Activated B cell treated with CpG ODN at 0.5 μM for 24 hours (primary cell): Measurements from ENCODE around the gene GPR62. TPM values are rescaled to one million over a fixed set of nuclear protein-coding genes. Genes with fewer than 3 reads are reported as not detected.

Source experiments
- ATAC-seq: fragments of 200-7000 bp; cut with Tn5 transposase; one replicate; pipeline ENCODE4 v1.10.0; 2021; ENCODE audit warnings: low read depth, mild to moderate bottlenecking, moderate library complexity
- CTCF ChIA-PET: fragments of 350-600 bp; sonication (Branson Sonifier 250); formaldehyde crosslinking; loops from one replicate; lab custom pipeline; 2021; ENCODE audit warnings: antibody characterized with exemption; lab: Charles Lee
- POLR2A ChIA-PET: fragments of 350-600 bp; sonication (Branson Sonifier 250); formaldehyde crosslinking; loops from one replicate; lab custom pipeline; 2021; ENCODE audit warnings: antibody characterized with exemption; lab: Charles Lee
- DNase-seq: peaks from one replicate; pipeline ENCODE4 v3.0.0; 2022
- H3K27ac Mint-ChIP-seq: one replicate; pipeline ENCODE4 v1.8.0; 2020; ENCODE audit warnings: mixed read lengths
- H3K27me3 Mint-ChIP-seq: one replicate; pipeline ENCODE4 v1.8.0; 2021; ENCODE audit warnings: mixed read lengths
- H3K36me3 Mint-ChIP-seq: one replicate; pipeline ENCODE4 v1.8.0; 2021; ENCODE audit warnings: low read depth, mixed read lengths
- H3K4me1 Mint-ChIP-seq: one replicate; pipeline ENCODE4 v1.8.0; 2021; ENCODE audit warnings: mixed read lengths
- H3K4me3 Mint-ChIP-seq: one replicate; pipeline ENCODE4 v1.8.0; 2020; ENCODE audit warnings: mild to moderate bottlenecking, mixed read lengths
- H3K9me3 Mint-ChIP-seq: one replicate; pipeline ENCODE4 v1.8.0; 2020; ENCODE audit warnings: mixed read lengths
- intact Hi-C: fragments of 100-400 bp; cut with micrococcal nuclease; formaldehyde crosslinking; loops from one replicate; pipeline ENCODE4 v1.15.1; 2024
- total RNA-seq: library from RNA; stranded (reverse); gene quantifications from 2 replicates; pipeline ENCODE4 v1.2.3, GENCODE V29; 2022
- TF ChIP-seq, protein P1 (sequence below): fragments of 200-600 bp; IDR thresholded peaks from one replicate; pipeline ENCODE4 v1.8.0; 2022; ENCODE audit warnings: antibody characterized with exemption, mild to moderate bottlenecking

GPR62 gene
- total RNA-seq, 1 donor from 2014 or later, result not detected

DNA sequence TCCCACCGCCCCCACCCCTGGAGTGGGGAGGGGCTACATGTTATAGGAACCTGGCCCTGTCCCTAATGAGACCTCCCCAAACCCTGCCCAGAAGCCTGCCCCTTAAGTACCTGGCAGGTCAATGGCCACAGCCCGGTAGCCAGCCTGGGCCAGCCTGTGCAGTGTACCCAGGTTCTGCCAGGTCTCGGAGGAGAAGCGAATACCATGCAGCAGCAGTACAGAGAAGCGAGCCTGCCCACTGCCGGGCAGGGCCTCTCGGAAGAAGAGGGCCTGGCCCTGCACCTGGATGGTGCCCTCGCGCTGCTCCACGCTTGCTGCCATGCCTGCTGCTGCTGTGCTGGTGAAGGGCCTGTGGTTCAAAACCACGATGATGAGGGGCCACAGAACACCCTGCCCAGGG lies 16.2 kb downstream of the GPR62 start:
- H3K9me3 Mint-ChIP-seq, result no peaks in the 10 kb centered on the region
- DNase-seq (no peak), ATAC-seq (no peak)
- intact Hi-C loops, result loop anchor here (10.0 kb wide), 1 partner anchor 1357 kb away; the partner anchor contains the start of genes CISH and MAPKAPK3
- peaks cover 6% of the 10 kb centered on the region for H3K36me3 Mint-ChIP-seq
- no peak overlapping the region for H3K27ac Mint-ChIP-seq
- CTCF ChIA-PET, result interaction anchor here (3.4 kb wide), 1 partner anchor 29 kb away, joined by 27 read pairs; the partner anchor contains the start of genes PARP3 and RRP9
- no peaks in the 10 kb centered on the region for H3K27me3 Mint-ChIP-seq
- POLR2A ChIA-PET, result no interaction called here
- H3K4me3 Mint-ChIP-seq, result no peak overlapping the region
- peaks cover 38% of the 10 kb centered on the region for H3K4me1 Mint-ChIP-seq
- TF ChIP-seq, protein P1, sequence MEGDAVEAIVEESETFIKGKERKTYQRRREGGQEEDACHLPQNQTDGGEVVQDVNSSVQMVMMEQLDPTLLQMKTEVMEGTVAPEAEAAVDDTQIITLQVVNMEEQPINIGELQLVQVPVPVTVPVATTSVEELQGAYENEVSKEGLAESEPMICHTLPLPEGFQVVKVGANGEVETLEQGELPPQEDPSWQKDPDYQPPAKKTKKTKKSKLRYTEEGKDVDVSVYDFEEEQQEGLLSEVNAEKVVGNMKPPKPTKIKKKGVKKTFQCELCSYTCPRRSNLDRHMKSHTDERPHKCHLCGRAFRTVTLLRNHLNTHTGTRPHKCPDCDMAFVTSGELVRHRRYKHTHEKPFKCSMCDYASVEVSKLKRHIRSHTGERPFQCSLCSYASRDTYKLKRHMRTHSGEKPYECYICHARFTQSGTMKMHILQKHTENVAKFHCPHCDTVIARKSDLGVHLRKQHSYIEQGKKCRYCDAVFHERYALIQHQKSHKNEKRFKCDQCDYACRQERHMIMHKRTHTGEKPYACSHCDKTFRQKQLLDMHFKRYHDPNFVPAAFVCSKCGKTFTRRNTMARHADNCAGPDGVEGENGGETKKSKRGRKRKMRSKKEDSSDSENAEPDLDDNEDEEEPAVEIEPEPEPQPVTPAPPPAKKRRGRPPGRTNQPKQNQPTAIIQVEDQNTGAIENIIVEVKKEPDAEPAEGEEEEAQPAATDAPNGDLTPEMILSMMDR, result no peak

DNA sequence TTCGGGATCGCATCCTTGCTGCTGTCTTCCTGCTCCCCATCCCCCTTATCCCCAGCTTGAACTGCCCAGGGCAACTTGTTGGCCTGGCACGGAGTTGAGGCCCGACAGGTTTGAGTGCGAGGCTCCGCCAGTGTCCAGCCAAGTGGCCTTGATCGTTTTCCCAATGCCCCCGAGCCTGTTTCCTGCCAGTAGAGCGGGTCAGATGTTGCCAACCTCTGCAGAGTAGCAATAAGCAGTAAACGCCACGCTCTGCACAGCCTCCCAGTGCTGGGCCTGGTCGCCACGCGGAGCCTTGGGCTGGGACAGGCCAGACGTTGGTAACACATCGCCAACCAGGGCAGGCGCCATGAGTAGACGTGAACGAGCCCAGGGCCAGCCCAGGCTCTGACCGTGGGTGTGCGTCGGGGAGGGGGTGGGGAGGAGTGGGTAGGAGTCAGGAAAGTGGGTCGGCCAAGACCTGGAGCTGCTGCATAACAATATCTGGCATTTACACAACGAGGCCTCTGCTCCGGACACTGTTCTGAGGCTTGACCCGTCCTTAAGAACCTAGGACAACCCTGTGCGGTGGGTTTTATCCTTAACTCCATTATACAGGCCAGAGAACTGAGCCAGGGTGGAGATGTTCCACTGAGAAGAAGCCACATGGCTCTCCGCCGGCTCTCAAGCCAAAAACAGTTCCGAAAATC lies 19.2 kb downstream of the GPR62 start:
- ChIA-PET CTCF (interaction anchor here (0.6 to 3.4 kb wide), 8 partner anchors 9 to 180 kb away, joined by 3 to 27 read pairs (median 4); partner anchors contain the start of genes ACY1, PARP3, POC1A and RPL29), POLR2A (interaction anchor here (0.6 to 4.0 kb wide), 13 partner anchors 8 to 365 kb away, joined by 3 to 35 read pairs (median 4); partner anchors contain the start of genes ACY1, GLYCTK, PARP3 and POC1A)
- TF ChIP-seq, protein P1, result no peak
- Mint-ChIP-seq H3K4me3 (peak overlapping the region; percentile 98), H3K36me3 (peaks cover 5% of the 10 kb centered on the region), H3K27me3 (no peaks in the 10 kb centered on the region), H3K4me1 (peaks cover 28% of the 10 kb centered on the region), H3K27ac (peak overlapping the region; percentile 91), H3K9me3 (no peaks in the 10 kb centered on the region)
- intact Hi-C loops, result loop anchor here (1.0 to 10.0 kb wide), 5 partner anchors 9 to 1360 kb away; partner anchors contain the start of genes ACY1, CISH, DUSP7 and MAPKAPK3
- DNase-seq (no peak), ATAC-seq (peak; percentile 8)

DNA sequence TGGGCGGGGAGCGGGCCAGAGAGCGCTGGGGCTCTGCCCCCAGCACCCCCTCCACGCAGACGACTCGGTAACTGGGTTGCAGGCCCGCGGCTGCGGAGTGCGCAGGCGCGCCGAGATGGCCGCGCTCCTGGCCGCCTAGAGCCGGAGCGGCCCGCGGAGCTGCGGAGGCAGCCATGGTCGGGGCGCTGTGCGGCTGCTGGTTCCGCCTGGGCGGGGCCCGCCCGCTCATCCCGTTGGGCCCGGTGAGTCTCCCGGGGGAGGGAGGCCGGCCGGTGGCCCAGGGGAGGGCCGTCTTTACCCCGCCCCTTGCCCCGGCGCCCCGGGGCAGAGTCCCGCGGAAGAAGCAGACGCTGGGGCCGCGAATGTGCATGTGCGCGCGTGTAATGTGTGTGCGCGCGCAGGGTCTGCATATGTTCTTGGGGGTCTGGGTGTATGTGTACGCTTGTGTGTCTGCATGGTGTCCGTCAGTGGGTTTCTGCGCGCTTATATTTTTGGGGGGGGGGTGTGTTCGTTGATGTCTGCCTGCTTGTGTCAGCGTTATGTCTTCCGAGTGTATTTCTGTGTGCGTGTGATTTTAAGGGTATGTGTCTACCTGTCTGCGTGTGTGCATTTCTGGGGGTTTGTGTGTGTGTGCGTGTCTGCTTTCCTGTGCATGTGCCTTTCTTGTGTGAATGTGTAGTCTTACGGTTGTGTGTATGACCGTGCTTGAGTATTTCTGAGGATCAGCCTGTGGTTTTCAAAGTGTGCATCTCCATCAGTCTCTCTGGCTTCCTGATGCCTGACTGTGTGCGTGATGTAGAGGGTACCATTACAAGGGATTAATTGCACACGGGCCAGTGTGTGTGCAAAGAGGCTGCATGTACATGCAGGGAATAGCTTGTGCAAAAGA lies 20.0 kb downstream of the GPR62 start, which contains the start of gene ABHD14A:
ABHD14A (plus strand) TSS at position 102 of the 889 bp plus-strand sequence; CDS start at position 174, 72 bp downstream.
- H3K36me3 Mint-ChIP-seq, result peaks cover 5% of the 10 kb centered on the region
- peak within 1 kb of the TSS; percentile 98 for H3K4me3 Mint-ChIP-seq
- H3K27ac Mint-ChIP-seq, result peak within 1 kb of the TSS; percentile 91
- TF ChIP-seq, protein P1, result no peak
- ATAC-seq (peak; percentile 76), DNase-seq (peak; percentile 74)
- H3K9me3 Mint-ChIP-seq, result no peaks in the 10 kb centered on the region
- H3K4me1 Mint-ChIP-seq, result peaks cover 28% of the 10 kb centered on the region
- CTCF ChIA-PET, result interaction anchor here (0.6 to 1.5 kb wide), 4 partner anchors 8 to 179 kb away, joined by 3 to 7 read pairs (median 4); partner anchors contain the start of genes ACY1, POC1A and RPL29
- no peaks in the 10 kb centered on the region for H3K27me3 Mint-ChIP-seq
- POLR2A ChIA-PET, result interaction anchor here (0.6 to 4.0 kb wide), 8 partner anchors 8 to 1749 kb away, joined by 3 to 35 read pairs (median 6); partner anchors contain the start of genes ACY1, PARP3, POC1A and RPL29
- intact Hi-C loops, result loop anchor here (1.0 to 10.0 kb wide), 6 partner anchors 8 to 1360 kb away; partner anchors contain the start of genes ACY1, CISH, DUSP7 and MAPKAPK3

DNA sequence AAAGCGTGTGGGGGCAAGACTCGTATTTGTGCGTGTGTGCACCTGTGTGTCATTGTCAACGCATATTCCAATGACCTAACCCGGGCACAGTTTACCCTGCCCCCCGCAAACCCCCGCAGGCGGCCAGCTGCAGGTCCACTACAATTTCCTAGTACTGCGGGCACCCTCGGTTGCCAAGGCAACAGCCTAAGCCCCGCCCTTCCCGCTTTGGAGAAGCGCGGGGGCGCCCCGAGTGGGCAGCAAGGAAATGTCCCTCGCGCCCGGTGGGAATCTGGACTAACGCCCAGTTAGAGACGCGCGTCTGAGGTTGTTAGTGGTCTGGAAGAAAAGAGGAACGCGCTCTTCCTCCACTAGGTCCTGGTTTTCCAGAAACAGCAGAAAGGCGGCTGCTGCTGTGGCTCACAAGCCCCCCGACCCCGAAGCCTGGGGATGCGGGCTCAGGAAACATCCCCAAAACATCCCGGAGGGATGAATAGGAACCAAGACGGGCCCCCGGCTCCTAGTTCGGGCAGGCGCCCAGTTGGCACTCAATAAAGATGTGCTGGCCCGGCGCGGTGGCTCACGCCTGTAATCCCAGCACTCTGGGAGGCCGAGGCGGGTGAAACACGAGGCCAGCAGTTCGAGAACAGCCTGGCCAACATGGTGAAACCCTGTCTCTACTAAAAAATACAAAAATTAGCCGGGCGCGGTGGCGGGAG lies 20.8 kb downstream of the GPR62 start:
- intact Hi-C loops, result loop anchor here (1.0 to 10.0 kb wide), 4 partner anchors 19 to 1361 kb away; partner anchors contain the start of genes CISH, DUSP7, MAPKAPK3 and RBM15B
- DNase-seq, result peak; percentile 41
- CTCF ChIA-PET, result no interaction called here

More for the DNA sequence above, 20.8 kb downstream of the GPR62 start:
- Mint-ChIP-seq H3K36me3 (peaks cover 5% of the 10 kb centered on the region), H3K4me1 (peaks cover 30% of the 10 kb centered on the region), H3K27me3 (no peaks in the 10 kb centered on the region), H3K27ac (peak overlapping the region; percentile 50), H3K4me3 (peak overlapping the region; percentile 82), H3K9me3 (no peaks in the 10 kb centered on the region)
- TF ChIP-seq, protein P1, result no peak
- no peak for ATAC-seq
- POLR2A ChIA-PET, result interaction anchor here (2.9 to 4.0 kb wide), 3 partner anchors 8 to 179 kb away, joined by 10 to 35 read pairs (median 34); partner anchors contain the start of genes ACY1, PARP3, POC1A and RRP9
